ENCODE measurements around the gene BCL2L1. TPM values are rescaled to one million over a fixed set of nuclear protein-coding genes. Genes with fewer than 3 reads are reported as not detected.

BCL2L1 gene
- total and polyA plus RNA-seq, 9 donors: 27.5 to 48.2 (median 40.1) TPM

- H3K27me3 ChIP-seq (ENCODE audit: control insufficient read depth, insufficient read depth, low read length): no peaks in the 10 kb centered on the region
- H3K36me3 ChIP-seq (ENCODE audit: control insufficient read depth, insufficient read depth, low read length): peaks cover 29% of the 10 kb centered on the region
- no peak overlapping the region for H3K4me3 ChIP-seq (ENCODE audit: low read length)
- H3K9me3 ChIP-seq (replicated peaks; ENCODE audit: control insufficient read depth, low read depth, low read length): no peaks in the 10 kb centered on the region
- no peak for DNase-seq
- 100% methylated on average over 1 of the region's 3 CpGs for WGBS (ENCODE audit: insufficient coverage)
- H3K27ac ChIP-seq (ENCODE audit: low read length): no peak overlapping the region
- H3K4me1 ChIP-seq (ENCODE audit: control insufficient read depth, insufficient read depth, low read length): peaks cover 3% of the 10 kb centered on the region
These were observed 40.3 kb downstream of the BCL2L1 start for GRCh38 chr20:31682352-31682751.

DNA sequence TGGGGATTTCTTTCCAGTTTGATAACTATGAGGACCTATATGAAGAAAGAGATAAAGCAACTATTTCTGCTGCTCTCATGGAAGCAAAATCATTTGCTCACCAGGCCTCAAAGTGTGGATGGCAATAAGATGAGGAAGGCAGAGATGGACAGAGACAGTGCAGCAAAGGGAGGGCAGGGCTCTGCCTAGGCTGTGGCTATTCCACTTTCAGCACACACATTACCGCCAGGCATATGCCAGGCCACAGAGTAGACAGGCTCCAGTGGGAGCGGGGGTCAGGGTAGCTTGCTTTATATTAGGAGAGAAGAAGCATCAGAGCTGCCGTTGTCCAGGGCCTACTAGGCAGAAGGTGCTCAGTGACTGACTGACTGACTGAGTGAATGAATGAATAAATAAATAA is 40.9 kb downstream of the BCL2L1 start:
- Histone ChIP-seq H3K27me3 (ENCODE audit: control insufficient read depth, insufficient read depth, low read length) (no peaks in the 10 kb centered on the region), H3K36me3 (ENCODE audit: control insufficient read depth, insufficient read depth, low read length) (peaks cover 24% of the 10 kb centered on the region), H3K27ac (ENCODE audit: low read length) (no peak overlapping the region), H3K9me3 (replicated peaks; ENCODE audit: control insufficient read depth, low read depth, low read length) (no peaks in the 10 kb centered on the region), H3K4me3 (ENCODE audit: low read length) (no peak overlapping the region), H3K4me1 (ENCODE audit: control insufficient read depth, insufficient read depth, low read length) (peaks cover 3% of the 10 kb centered on the region)
- WGBS (ENCODE audit: insufficient coverage): 86% methylated on average over 2 of the region's 3 CpGs
- no peak for DNase-seq

GRCh38 chr20:31681128-31681727 is 41.4 kb downstream of the BCL2L1 start:
- 80% methylated on average over 3 of the region's 7 CpGs for WGBS (ENCODE audit: insufficient coverage)
- Histone ChIP-seq H3K4me3 (ENCODE audit: low read length) (no peak overlapping the region), H3K36me3 (ENCODE audit: control insufficient read depth, insufficient read depth, low read length) (peaks cover 25% of the 10 kb centered on the region), H3K27ac (ENCODE audit: low read length) (no peak overlapping the region), H3K9me3 (replicated peaks; ENCODE audit: control insufficient read depth, low read depth, low read length) (no peaks in the 10 kb centered on the region), H3K4me1 (ENCODE audit: control insufficient read depth, insufficient read depth, low read length) (peaks cover 9% of the 10 kb centered on the region), H3K27me3 (ENCODE audit: control insufficient read depth, insufficient read depth, low read length) (no peaks in the 10 kb centered on the region)
- DNase-seq: no peak

DNA sequence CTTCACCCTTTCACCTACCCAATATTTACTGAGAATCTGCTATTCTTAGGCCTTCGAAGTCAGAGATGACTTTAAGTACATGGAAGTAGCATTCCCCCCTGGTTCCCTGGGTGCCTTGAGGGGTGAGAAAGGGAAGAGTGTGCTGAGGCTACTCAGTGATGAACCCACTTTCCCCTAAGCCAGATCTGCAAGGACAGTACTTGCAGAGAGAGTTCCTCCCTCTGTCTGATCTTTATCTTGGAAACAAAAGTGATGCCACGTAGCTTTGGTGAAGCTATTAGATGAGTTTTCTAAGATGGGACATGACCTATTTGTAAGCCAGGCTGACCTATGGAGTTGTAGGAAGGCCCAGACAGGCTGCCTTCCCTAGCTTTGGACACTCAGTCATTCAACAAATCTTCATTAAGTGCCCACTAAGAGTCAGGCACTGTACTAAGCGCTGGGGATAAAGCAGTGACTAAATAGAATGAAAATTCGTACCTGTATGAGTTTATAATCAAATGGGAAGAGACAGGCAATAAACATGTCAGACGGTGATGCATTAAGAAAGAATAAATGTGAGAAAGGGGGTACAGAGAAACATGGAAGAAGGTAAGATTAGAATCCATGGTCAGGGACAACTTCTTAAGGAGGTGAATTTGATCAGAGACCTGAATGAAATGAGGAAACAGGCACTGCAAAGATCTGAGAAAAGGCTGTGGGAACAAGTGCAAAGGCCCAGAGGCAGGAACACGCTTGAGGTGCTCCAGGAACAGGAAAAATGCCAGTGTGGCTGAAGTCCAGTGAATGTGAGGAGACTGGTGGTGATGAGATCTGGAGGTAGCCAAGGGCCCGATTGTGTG is 42.2 kb downstream of the BCL2L1 start:
- DNase-seq: no peak
- H3K4me3 ChIP-seq (ENCODE audit: low read length): no peak overlapping the region
- no peaks in the 10 kb centered on the region for H3K9me3 ChIP-seq (replicated peaks; ENCODE audit: control insufficient read depth, low read depth, low read length)
- H3K4me1 ChIP-seq (ENCODE audit: control insufficient read depth, insufficient read depth, low read length): peaks cover 16% of the 10 kb centered on the region
- 85% methylated on average over 5 of the region's 7 CpGs for WGBS (ENCODE audit: insufficient coverage)
- H3K27me3 ChIP-seq (ENCODE audit: control insufficient read depth, insufficient read depth, low read length): no peaks in the 10 kb centered on the region
- H3K27ac ChIP-seq (ENCODE audit: low read length): no peak overlapping the region
- H3K36me3 ChIP-seq (ENCODE audit: control insufficient read depth, insufficient read depth, low read length): peaks cover 27% of the 10 kb centered on the region

DNA sequence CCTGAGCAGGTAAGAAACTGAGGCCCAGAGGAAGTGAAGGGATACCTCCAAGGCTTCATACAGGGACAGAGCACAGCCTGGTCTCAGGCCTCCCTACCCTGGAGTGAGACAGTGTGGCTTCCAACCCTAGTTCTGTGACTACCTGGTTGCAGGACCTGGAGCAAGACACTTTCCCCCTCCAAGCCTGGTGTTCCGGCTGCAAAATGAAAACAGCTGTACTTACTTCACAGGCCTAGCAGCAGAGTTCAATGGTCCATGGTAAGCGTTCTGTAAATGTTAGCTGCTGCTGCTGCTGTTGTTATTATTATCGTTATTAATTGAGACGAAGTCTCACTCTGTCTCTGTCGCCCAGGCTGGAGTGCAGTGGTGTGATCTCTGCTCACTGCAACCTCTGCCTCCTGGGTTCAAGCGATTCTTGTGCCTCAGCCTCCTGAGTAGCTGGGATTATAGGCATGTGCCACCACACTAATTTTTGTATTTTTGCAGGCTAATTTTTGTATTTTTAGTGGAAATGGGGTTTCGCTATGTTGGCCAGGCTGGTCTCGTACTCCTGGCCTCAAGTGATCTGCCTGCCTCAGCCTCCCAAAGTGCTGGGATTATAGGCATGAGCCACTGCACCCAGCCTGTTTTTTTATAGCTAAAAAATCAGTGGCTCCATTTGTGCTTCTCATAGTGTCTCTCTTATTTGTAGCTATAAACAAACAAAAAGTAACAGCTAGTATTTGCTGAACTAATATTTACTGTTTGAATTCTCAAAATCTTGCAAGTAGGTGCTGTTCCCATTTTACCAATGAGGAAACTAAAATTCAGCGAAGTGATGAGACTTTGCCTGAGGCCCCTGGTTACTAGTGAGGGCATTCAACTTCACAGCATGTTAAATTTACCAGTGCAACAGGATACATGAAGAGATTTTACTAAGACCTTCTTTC is 43.0 kb downstream of the BCL2L1 start:
- Histone ChIP-seq H3K27ac (ENCODE audit: low read length) (no peak overlapping the region), H3K9me3 (replicated peaks; ENCODE audit: control insufficient read depth, low read depth, low read length) (no peaks in the 10 kb centered on the region), H3K27me3 (ENCODE audit: control insufficient read depth, insufficient read depth, low read length) (no peaks in the 10 kb centered on the region), H3K4me3 (ENCODE audit: low read length) (no peak overlapping the region), H3K36me3 (ENCODE audit: control insufficient read depth, insufficient read depth, low read length) (peaks cover 27% of the 10 kb centered on the region), H3K4me1 (ENCODE audit: control insufficient read depth, insufficient read depth, low read length) (peaks cover 24% of the 10 kb centered on the region)
- DNase-seq: no peak
- 93% methylated on average over 5 of the region's 9 CpGs for whole genome bisulfite sequencing (ENCODE audit: insufficient coverage)

- WGBS (ENCODE audit: insufficient coverage): 97% methylated on average over 4 of the region's 9 CpGs
- H3K36me3 ChIP-seq (ENCODE audit: control insufficient read depth, insufficient read depth, low read length): peaks cover 19% of the 10 kb centered on the region
- no peak overlapping the region for H3K4me3 ChIP-seq (ENCODE audit: low read length)
- H3K9me3 ChIP-seq (replicated peaks; ENCODE audit: control insufficient read depth, low read depth, low read length): no peaks in the 10 kb centered on the region
- H3K27ac ChIP-seq (ENCODE audit: low read length): no peak overlapping the region
- no peaks in the 10 kb centered on the region for H3K27me3 ChIP-seq (ENCODE audit: control insufficient read depth, insufficient read depth, low read length)
- DNase-seq: no peak
- H3K4me1 ChIP-seq (ENCODE audit: control insufficient read depth, insufficient read depth, low read length): peaks cover 28% of the 10 kb centered on the region
These were observed 44.0 kb downstream of the BCL2L1 start for GRCh38 chr20:31678389-31679356.

DNA sequence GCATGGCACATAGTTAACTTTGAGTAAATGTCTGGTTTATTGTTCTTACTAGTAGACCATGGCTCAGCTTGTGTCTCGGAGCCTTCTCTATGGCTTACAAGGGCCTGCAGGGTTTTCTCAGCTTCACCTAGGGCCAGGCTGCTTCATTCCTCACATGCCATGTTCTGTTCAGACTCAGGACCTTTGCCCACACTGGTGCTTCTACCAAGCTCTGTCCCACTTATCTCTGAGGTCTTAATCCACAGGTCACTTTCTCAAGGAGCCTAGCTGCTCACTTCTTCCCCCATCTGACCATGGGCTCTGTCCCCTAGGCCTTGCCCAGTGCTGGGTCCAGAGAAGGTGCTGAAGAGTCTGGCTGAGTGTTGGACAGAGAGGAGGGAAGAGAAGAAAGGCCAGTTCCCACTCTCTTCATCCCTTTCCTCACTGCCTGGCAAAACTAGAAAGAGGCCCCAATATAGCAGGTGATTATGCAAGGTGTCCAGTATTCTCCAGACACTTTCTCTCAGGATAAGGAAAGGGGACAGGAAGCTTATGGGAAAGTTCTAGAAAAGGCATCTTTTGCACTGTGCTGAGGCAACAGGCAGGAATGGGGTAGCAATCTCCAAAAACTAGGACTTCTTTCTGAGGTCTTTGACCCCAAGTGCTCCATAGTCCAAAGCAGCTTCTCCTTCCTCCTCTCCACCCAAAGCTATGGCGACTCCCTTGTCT is 45.0 kb downstream of the BCL2L1 start:
- H3K4me1 ChIP-seq (ENCODE audit: control insufficient read depth, insufficient read depth, low read length): peaks cover 25% of the 10 kb centered on the region
- H3K27ac ChIP-seq (ENCODE audit: low read length): no peak overlapping the region
- no peaks in the 10 kb centered on the region for H3K27me3 ChIP-seq (ENCODE audit: control insufficient read depth, insufficient read depth, low read length)
- DNase-seq: no peak
- H3K4me3 ChIP-seq (ENCODE audit: low read length): no peak overlapping the region
- peaks cover 19% of the 10 kb centered on the region for H3K36me3 ChIP-seq (ENCODE audit: control insufficient read depth, insufficient read depth, low read length)
- H3K9me3 ChIP-seq (replicated peaks; ENCODE audit: control insufficient read depth, low read depth, low read length): no peaks in the 10 kb centered on the region
- 100% methylated on average over 1 of the region's 2 CpGs for WGBS (ENCODE audit: insufficient coverage)

DNA sequence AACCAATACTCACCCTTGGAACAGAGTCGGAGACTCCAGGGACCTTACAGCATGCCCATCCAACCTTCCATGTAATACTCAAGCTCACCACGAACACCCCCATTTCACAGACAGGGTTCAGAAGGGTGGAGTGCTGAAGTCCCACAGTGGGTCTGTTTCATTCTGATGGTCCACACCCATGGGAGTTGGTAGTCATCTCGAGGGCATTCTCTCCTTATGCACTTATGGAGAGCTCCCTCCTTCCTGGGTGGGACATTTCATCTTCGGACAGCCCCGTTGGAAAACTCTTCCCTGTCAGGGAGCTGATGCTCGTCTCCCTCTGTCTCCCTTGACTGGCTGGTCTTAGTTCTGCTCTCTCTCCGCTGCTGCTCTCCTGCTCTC is 46.1 kb downstream of the BCL2L1 start:
- H3K36me3 ChIP-seq (ENCODE audit: control insufficient read depth, insufficient read depth, low read length): peaks cover 19% of the 10 kb centered on the region
- H3K4me1 ChIP-seq (ENCODE audit: control insufficient read depth, insufficient read depth, low read length): peaks cover 25% of the 10 kb centered on the region
- no peak for DNase-seq
- 100% methylated on average over 3 of the region's 7 CpGs for WGBS (ENCODE audit: insufficient coverage)
- no peak overlapping the region for H3K27ac ChIP-seq (ENCODE audit: low read length)
- H3K4me3 ChIP-seq (ENCODE audit: low read length): no peak overlapping the region
- H3K27me3 ChIP-seq (ENCODE audit: control insufficient read depth, insufficient read depth, low read length): no peaks in the 10 kb centered on the region
- no peaks in the 10 kb centered on the region for H3K9me3 ChIP-seq (replicated peaks; ENCODE audit: control insufficient read depth, low read depth, low read length)
